Hepatocyte (in vitro differentiated cells): ENCODE measurements around the gene LRRC46.

Source experiments
- EZH2 ChIP-seq: fragments of 200-600 bp; sonication (generic); IDR thresholded peaks from 2 replicates; pipeline ENCODE4 v1.6.1; 2016; ENCODE audit warnings: antibody characterized with exemption, mild to moderate bottlenecking, borderline replicate concordance
- TF ChIP-seq, protein P1 (sequence below): fragments of 200-600 bp; sonication (generic); IDR thresholded peaks from 2 replicates; pipeline ENCODE4 v1.5.1; 2016; ENCODE audit warnings: antibody characterized with exemption, mild to moderate bottlenecking; ENCODE audit not compliant: poor library complexity

DNA sequence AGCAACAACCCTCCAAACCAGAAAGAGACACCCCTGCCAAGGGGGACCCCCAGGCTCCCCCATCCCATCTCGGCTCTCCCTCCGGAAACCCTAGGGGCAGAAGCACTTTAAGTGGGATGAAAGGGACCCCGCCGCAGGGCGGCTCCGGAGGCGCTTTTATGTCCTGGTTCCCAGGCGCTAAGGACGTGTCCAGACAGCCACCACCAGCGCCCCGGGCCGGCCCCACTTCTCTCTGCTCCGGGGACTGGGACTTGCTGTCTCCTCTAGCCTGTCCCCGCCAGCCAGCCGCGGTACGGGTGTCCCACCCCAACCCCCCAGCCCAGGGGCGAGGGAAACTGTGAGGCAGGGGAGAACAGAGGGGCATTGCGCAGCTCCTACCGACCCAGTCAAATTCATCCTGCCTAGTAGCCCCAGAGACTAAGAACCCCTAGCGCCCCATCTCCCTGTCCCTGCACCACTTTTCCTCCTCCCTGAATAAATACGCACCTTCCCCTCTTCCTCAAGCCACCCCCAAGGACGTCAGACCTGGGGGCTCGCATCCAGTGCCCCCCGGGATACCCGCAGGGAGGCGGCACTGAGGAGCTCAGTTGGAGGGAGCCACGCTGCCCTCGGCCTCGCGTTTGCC lies 15.4 kb downstream of the LRRC46 start:
- TF ChIP-seq, protein P1, sequence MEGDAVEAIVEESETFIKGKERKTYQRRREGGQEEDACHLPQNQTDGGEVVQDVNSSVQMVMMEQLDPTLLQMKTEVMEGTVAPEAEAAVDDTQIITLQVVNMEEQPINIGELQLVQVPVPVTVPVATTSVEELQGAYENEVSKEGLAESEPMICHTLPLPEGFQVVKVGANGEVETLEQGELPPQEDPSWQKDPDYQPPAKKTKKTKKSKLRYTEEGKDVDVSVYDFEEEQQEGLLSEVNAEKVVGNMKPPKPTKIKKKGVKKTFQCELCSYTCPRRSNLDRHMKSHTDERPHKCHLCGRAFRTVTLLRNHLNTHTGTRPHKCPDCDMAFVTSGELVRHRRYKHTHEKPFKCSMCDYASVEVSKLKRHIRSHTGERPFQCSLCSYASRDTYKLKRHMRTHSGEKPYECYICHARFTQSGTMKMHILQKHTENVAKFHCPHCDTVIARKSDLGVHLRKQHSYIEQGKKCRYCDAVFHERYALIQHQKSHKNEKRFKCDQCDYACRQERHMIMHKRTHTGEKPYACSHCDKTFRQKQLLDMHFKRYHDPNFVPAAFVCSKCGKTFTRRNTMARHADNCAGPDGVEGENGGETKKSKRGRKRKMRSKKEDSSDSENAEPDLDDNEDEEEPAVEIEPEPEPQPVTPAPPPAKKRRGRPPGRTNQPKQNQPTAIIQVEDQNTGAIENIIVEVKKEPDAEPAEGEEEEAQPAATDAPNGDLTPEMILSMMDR: no peak
- TF ChIP-seq EZH2: no peak
